KBM-7 (cell line): ENCODE data around the gene TRIM32.

Experiments used
- DNase-seq: peaks from one replicate; pipeline ENCODE4 v3.0.0-alpha.2; 2015
- in situ Hi-C: fragments of 300-500 bp; cut with MboI; formaldehyde crosslinking; loops from 2 replicates; pipeline ENCODE4 v1.14.3; 2020; ENCODE audit warnings: low sequenced_read_pairs, low pct_unique_long_range_greater_than_20kb, mixed read lengths

Gene TRIM32

DNA sequence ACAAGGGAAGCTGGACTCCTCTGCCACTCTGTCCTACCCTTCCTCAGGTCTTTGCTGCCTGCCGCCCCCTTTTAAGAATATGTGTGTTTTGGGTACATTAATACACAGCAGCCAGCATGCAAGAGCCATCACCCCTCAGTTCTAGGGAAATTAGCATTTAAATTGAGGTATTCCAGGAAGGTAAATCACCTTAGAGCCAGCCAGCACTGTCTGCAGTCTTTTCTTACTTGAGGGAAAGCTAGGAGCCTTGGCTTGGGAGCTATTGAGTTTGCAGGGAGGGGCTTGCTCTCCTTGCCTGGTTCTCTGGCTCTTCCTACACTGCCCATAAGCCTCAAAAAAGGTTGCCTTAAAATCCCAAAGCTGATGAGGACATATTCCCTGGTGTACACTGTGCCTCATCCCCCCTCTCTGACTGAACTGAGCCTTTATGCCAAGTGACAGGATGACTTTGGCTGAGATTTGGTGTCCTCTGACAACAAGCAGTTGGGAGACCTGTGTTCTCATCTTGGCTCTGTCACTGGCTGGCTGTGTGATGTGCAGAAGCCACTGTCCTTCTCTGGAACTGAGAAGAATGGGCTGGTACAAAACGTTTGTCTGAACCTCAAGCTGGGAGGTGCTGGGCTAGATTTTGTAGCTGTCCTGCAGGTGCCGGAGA, 54.1 kb downstream of the TRIM32 start:
- DNase-seq, result no peak
- in situ Hi-C loops, result no loop called here

DNA sequence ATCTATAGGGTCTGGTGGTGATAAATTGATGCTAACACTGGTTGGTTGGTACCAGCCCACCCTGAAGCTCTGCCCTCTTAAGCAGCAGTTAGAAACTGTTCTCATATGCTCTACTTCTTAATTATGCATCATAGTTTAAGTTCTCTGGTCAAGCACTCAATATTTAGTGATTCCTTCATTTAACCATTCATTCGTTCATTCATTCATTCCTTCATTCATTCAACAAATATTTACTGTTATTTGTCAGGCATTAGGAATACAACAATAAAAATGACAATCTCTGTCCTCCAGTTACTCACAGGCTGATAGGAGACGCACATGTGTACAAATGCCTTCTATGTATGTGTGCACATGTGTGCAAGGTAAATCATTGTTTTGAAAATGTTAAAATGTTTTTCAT, 54.6 kb downstream of the TRIM32 start:
- DNase-seq, result no peak
- in situ Hi-C loops, result no loop called here

DNA sequence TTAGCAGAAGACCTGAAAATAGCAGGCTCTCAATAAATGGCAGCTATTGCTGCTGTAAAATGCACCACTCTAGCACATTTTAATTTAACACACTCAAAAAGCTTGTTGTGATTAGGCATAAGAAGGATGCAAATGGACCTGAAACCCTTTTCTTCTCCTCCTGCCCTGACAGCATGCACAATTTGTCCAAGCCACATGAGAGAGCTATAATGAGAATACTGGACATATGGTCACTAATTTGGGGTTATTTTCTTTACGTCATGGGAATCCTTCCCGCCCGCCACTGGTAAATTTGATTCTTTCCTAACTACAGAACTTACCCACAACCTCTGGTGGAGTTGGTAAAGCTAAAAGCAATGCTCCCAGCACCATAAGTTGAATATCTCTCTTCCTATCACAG, 62.1 kb downstream of the TRIM32 start:
- no peak for DNase-seq
- in situ Hi-C loops, result no loop called here

DNA sequence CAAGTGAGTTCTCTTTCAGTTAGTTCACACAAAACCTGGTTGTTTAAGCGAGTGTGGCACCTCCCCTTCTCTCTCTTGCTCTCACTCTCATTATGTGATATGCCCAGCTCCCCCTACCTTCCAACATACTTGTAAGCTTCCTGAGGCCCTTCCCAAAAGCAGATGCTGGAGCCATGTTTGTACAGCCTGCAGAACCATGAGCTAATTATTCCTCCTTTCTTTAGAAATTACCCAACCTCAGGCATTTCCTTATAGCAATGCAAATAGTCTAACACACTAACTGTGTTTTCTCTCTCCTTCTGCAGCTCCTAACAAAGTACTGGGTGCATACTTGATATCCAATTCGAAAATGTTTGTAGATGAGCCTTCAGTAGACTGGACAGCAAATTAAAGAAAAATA, 62.7 kb downstream of the TRIM32 start:
- no peak for DNase-seq
- in situ Hi-C loops, result no loop called here

DNA sequence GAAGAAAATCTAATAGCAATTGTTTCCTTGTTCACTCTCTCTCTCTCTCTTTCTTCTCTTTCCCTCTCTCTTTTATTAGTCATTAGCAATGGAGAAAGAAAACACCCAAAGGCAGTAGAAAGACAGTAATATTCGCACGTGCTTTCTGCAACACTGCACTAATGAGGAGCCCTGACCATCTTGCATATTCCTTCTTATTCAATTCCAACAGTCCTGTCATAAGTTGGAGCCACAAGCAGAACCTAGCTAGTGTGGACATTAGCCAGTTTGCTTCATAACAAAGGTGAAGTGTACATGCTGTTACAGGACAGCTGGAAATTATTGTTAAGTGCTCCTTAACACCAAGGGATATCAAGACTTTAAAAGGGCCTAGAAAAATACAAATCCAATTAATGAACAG, 63.4 kb downstream of the TRIM32 start:
- in situ Hi-C loops, result no loop called here
- no peak for DNase-seq
